Left kidney (tissue), 2 donors: ENCODE data around the gene BRD1. TPM values are rescaled to one million over a fixed set of nuclear protein-coding genes. Genes with fewer than 3 reads are reported as not detected.

ENCODE experiments used
- DNase-seq: peaks from one replicate; pipeline ENCODE4 v3.0.0-alpha.2; 2013
- polyA plus RNA-seq: library from polyadenylated mRNA; unstranded; fragments of 120-200 nt; gene quantifications from one replicate; pipeline ENCODE4 v1.2.1, GENCODE V29; 2013; ENCODE audit not compliant: insufficient read length

BRD1 gene
- polyA plus RNA-seq, 1 donor = 37.1 TPM

DNA sequence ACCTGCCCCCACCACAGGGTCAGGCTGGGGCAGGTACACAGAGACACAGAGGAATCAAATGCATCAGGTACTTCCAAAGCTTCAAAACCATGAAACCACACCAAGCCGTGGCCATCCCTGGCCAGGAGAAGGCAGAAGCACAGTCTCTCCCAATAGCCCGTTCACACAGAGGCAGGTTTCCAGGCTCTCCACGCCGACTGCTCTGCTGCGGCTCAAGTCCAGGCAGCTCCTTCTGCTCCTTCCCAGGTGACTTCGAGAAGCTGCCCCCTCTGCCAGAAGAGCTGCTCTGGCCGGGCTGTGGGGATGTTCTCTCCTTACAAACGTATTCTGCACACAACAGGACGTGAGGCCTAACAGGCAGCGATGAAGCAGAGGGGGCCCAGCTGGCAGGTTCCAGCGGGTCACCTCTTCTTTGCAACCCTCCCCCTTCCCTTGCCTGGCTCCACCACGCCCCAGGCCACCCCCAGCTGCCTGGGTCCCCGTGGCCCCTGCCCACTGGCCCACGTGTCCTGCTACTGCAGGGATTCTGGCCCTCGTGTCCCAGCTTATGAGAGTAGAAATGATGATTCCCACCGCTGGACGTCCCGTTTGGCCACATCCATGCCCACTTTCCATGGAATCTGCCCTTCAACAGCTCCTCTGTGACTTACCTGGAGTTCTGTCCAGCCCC lies 26.1 kb downstream of the BRD1 start:
- DNase-seq = no peak

DNA sequence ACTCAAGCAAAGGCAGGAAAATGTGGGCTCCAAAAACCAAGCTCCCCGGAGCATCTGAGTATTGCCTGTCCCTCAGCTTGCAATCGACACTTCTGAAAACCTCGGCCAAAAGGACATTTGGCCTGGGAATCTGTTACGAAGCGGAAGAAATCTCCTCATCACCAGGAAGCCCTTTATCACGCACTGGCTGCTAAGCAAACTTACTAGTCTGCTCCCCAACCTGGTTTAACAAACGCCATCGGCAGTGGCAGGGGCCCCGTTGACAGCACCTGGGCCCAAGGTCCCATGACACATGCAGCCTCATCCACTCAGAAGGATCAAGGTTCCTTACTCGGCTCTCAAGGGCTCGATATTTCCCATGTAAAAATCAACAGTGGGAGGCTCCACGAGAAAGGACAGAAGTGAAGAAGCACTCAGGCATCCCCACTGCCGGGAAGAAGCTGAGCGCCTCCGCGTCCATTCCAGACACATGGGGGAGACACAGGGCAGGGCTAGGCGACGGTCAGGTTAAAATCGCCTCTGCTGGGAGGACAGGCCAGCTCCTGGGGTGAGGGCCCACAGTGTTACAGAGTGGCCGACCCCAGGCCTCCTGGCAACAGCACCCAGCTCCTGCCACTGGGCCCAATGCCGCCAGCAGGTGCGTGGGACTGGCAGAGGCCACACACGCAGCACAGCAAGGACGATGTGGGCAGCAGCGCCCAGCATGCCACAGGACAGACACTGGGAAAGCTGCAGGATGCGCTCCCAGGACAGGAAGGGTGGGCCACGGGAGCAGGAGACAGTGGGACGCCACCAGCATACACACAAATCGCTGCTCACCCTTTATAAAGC lies 27.1 kb downstream of the BRD1 start:
- DNase-seq = no peak

DNA sequence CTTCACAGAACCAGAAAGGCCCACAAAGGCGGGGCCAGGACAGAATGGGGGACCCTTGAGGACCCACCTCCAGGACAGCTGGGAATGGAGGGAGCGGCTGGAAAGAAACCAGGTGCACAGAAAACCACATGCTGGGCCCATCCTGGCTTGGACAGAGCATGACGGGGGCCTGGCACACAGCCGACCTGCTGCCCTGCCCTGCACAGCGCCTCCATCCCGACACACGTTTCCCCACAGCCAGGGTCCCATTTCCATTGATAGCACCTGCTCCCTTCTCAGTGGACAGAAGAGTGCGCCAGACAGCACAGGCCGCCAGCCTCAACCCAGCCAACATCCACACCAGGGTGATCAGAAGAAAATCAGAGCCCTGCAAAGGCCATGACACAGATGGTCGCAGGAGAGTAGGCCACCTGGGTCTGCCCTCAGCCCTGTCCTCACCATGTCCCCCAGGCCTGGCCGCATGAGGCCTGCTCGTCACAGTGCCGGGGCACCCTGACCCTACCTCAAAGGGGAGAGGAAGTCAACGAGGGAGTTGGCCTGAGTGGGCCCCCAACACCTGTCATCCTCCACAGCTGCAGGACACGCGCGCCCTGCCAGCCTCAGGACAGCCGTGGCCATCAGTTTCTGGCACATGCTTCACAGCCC lies 28.1 kb downstream of the BRD1 start:
- DNase-seq = no peak

GRCh38 chr22:49798486-49799151 lies 29.1 kb downstream of the BRD1 start:
- no peak for DNase-seq

- no peak for DNase-seq
Measured at GRCh38 chr22:49797706-49798105, 30.0 kb downstream of the BRD1 start.

DNA sequence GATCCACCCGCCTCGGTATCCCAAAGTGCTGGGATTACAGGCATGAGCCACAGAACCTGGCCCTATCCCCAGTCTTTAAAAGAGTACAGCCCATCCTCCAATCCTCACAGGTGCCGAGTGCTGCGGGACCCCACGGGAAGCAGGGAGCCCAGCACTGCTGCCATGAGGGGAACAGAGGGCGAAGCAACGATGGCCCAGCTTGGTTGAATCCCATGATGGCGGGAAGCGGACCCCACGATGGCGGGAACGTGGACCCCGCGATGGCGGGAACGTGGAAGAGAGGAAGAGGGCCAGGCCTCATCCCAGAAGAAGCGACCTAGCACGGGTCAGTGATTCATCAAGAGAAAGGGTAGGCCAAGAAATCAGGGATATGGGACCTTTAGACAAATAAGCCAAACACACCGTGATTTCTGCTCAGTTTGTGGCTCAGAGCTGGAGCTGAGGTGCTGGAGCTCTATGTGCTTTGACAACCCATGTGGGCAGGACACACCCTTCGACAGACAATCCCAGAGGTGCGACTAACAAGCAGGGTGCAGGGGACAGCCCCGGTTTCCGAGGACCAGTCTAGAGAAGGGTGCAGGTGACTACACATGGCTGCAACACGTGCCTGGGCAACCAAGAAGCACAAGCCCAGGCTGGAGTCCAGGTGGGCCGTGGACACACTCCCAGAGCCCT lies 30.9 kb downstream of the BRD1 start:
- no peak for DNase-seq

- DNase-seq = no peak
Measured at GRCh38 chr22:49795521-49795920, 32.2 kb downstream of the BRD1 start.

DNA sequence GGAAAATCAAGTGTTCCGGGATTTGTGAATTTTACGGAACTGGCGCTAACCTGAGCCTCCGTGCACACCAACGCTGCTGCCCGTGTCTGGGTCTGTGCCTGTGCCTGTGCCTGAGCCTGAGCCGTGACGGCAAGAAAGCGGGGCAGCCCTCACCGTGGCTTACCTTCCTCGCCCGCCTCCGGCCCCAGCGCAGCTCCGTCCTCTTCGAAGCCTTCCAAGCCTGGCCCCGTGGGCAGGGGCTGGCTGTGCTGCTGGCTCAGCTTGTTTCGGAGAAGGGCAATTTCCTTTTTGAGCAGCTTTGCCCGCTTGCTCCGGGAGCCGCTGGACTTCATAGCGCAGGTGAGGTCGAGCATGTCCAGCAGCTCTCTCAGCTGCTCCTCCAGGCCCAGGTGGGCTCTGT lies 33.8 kb downstream of the BRD1 start:
- DNase-seq = no peak

GRCh38 chr22:49793296-49793695 lies 34.4 kb downstream of the BRD1 start:
- DNase-seq = no peak

DNA sequence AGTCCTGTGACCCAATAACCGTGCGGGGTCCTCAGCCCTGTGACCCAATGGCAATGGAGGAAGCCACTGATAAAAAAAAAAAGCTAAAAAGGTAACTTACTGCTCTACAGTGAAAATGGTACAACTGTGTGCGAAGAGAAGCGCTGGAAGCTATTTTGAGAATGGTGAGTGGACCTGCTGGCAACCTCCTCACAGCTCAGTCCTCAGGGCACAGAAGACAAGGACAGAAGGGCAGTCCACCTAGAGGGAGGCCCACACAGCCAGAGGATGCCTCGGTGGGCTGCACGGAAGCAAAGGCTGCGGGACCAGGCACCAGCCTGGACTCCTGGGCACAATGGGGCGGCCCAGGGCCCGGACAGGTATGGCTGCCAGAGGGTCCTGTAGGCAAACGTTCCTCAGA lies 35.6 kb downstream of the BRD1 start:
- DNase-seq = no peak

GRCh38 chr22:49791682-49792081 lies 36.0 kb downstream of the BRD1 start:
- no peak for DNase-seq

GRCh38 chr22:49790912-49791311 lies 36.8 kb downstream of the BRD1 start:
- no peak for DNase-seq

- DNase-seq = no peak
Measured at GRCh38 chr22:49789289-49790141, 38.2 kb downstream of the BRD1 start.

DNA sequence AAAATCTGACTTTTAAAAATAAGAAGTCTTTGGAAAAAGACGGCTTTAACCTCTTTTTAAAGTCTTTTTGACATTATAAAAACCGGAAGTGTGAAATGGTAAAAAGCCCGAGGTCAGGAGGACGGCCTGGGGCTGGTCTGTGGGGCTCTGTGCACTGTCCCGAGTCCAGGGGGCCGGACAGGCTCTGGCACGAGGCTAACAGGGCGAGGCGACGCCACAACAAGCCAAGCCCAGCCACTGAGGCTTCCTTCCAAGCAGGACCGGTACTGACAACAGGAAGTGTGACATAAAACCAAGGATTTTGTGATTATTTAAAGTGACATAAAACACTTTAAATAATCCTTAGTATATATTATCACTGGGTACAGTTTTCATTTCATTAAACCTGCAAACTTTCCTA lies 39.2 kb downstream of the BRD1 start:
- DNase-seq = no peak

DNA sequence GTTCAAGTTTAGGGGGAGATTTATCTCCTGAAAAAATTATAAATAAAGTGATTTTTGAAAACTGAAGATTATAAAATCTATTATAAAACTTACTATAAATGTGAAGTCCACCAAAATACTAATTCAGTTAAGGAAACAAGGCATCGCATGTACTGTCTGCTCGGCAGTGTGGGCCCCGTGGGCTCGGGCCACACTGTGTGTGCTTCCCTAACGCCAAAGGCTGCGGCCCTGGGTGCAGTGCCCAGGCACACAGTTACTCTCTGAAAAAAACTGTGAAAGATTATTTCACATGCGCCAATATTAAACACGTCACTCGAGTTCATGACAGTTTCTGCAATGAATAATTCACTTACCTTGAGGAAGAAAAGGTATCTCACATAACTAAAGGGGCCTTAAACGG lies 39.8 kb downstream of the BRD1 start:
- DNase-seq = no peak

GRCh38 chr22:49786976-49787706 lies 40.5 kb downstream of the BRD1 start:
- no peak for DNase-seq

DNA sequence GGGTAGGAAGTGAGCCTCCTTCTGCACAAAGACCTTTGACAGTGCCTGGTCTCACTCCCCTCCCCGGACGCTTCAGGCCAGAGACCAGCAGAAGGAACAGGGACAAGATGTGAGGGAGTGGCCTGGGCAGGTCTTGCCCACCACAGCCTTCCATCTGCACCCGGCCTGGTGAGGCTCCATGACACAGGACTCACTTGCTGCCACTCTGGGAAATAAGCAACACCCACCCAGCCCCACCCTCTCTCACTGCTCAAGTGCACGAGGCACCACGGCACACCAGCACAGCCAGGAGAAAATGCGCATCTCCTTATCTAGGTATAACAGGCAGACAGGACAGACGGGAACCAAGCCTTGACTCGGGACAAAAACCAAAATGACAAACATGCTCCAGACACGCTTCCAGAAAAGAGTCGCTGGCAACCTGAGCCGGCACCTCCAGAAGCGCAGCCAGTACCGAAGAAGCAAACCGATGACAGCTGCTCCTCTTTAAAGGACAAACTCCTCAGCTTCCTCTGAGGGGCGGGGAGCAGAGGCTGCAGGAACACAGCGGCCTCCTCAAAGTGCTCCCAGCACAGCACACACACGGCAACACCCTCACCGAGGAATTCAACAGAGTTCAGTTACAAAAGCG lies 41.7 kb downstream of the BRD1 start:
- DNase-seq = no peak

DNA sequence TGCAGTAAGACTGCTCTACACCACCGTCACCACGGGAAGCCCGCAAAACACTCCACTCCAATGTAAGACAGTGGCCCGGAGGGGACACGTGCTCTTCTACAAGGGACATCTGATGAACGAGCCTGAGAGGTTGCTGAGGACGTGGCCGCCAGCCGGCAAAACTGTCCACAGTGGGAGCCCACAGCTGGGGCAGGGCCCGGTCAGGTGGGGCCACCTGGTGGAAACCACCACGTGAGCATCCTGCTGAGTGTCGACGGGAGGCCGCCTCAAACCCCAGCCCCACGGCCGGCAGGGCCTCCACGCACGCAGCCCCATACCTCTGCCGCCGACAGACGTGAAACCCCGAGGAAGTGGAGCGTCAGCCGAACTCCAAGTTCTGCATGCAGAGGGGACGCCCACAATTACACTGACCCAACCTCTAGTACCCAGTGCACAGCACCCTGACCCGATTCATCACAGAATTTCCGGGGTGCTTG lies 42.6 kb downstream of the BRD1 start:
- DNase-seq = no peak

- DNase-seq = no peak
Measured at GRCh38 chr22:49784630-49784971, 43.1 kb downstream of the BRD1 start.
